Gastroesophageal sphincter (tissue), 4 donors: ENCODE results near the gene SPOP. TPM values are rescaled to one million over a fixed set of nuclear protein-coding genes. Genes with fewer than 3 reads are reported as not detected.

Source experiments
- ATAC-seq: fragments of 150-250 bp; one replicate; pipeline ENCODE4 v1.9.1; 2016; ENCODE audit warnings: mild to moderate bottlenecking, moderate library complexity
- H3K27ac ChIP-seq, 4 donors: fragments of 200-600 bp; sonication (generic) in 3 of 4; 1 replicate in 3 of 4; 2 replicates in 1 of 4; pipeline ENCODE4 v1.5.1; 2016 to 2019
- H3K27me3 ChIP-seq: fragments of 200-600 bp; sonication (generic); one replicate; pipeline ENCODE4 v1.5.1; 2019
- H3K36me3 ChIP-seq, 2 donors: fragments of 200-600 bp; sonication (generic); one replicate each; pipeline ENCODE4 v1.5.1; 2019; ENCODE audit warnings: control low read depth in 1 of 2
- H3K4me1 ChIP-seq, 3 donors: fragments of 200-600 bp; sonication (generic); 1 replicate in 2 of 3; 2 replicates in 1 of 3; pipeline ENCODE4 v1.5.1; 2016 to 2019; ENCODE audit warnings: control low read depth in 2 of 3
- H3K4me3 ChIP-seq, 2 donors: fragments of 200-600 bp; sonication (generic); one replicate each; pipeline ENCODE4 v1.5.1; 2019; ENCODE audit warnings: mild to moderate bottlenecking in 1 of 2, moderate library complexity in 1 of 2
- H3K9me3 ChIP-seq, 3 donors: fragments of 200-600 bp; sonication (generic); one replicate each; pipeline ENCODE4 v1.5.1; 2017 to 2019; ENCODE audit warnings: control low read depth in 2 of 3
- EP300 ChIP-seq: sonication (generic); formaldehyde crosslinking; IDR thresholded peaks from one replicate; pipeline ENCODE4 v1.6.1; 2017; ENCODE audit warnings: antibody characterized with exemption, mild to moderate bottlenecking
- POLR2A ChIP-seq, 2 donors: fragments of 450-650 bp; IDR thresholded peaks; one replicate each; pipeline ENCODE4 v1.6.1; 2017; ENCODE audit warnings: antibody characterized with exemption in 2 of 2, mild to moderate bottlenecking in 2 of 2, moderate library complexity in 1 of 2
- POLR2AphosphoS5 ChIP-seq: sonication (generic); formaldehyde crosslinking; IDR thresholded peaks from one replicate; pipeline ENCODE4 v1.6.1; 2017; ENCODE audit warnings: antibody characterized with exemption
- WGBS, 2 donors: methylation state at CpG; one replicate each; pipeline ENCODE4 v1.1.5; 2018; ENCODE audit warnings: low coverage in 1 of 2; 5-methylcytosine and 5-hydroxymethylcytosine counted together
- total RNA-seq, 4 donors: library from RNA; depleted of rRNA; stranded (reverse); fragments of >200 nt; gene quantifications; one replicate each; pipeline ENCODE4 v1.1.0, GENCODE V29; 2016
- TF ChIP-seq, protein P1 (sequence below), 4 experiments: fragments of 200-600 bp in 2 of 4; fragments of 450-650 bp in 2 of 4; sonication (generic) in 1 of 4; IDR thresholded peaks; one replicate each; pipeline ENCODE4 v1.5.1; 2017 to 2019; ENCODE audit warnings: antibody characterized with exemption in 4 of 4, mild to moderate bottlenecking in 2 of 4, moderate library complexity in 2 of 4

SPOP gene
- total RNA-seq, 4 donors from 2014 or later, result 159 to 268 (median 176) TPM

DNA sequence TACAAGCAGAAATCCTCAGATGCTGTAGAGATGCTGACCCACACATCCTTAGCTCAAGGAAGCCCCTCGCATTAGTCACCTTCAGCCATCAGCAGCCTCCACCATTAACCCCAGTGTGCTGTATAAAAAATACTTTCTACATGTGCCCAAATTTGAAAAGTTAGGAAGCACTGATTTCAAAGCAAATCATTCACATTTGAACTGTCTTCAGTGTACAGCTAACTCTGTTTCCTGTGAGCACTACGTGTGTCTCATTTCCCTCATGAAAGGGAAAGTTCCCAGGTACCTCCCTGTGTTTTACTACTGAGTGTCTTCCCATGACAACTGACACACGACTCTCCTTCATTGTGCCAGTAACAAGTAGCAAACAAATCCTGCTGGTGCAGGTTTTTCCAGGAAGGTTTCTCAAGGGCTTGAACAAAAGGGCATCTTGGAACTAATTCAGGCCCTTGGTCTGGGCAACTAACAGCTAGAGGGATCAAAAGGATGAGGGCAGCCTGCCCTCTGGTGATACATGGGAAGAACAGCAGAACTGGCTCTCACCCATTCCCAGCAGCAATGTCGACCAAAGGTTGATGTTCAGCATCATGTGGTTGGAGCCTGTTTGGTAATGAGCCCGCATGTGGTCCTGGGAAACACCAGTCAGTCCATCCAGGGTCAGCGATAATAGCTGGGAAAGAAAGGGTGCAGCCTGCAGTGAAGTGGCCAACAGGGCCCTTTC is 25.8 kb upstream of the SPOP start:
- no peak for ATAC-seq
- H3K36me3 ChIP-seq, result peaks cover 0 to 69% of the 10 kb centered on the region in 2 donors
- 45 to 100% methylated on average over 1 to 5 of the region's 6 CpGs for WGBS, 2 donors
- peaks cover 7 to 27% (median 10%) of the 10 kb centered on the region in 3 donors for H3K4me1 ChIP-seq
- H3K9me3 ChIP-seq, result no peaks in the 10 kb centered on the region
- no peaks in the 10 kb centered on the region for H3K27me3 ChIP-seq
- no peak overlapping the region for H3K4me3 ChIP-seq
- H3K27ac ChIP-seq, result peak overlapping the region in 1 of 4 donors; percentile 19
- TF ChIP-seq, protein P1, sequence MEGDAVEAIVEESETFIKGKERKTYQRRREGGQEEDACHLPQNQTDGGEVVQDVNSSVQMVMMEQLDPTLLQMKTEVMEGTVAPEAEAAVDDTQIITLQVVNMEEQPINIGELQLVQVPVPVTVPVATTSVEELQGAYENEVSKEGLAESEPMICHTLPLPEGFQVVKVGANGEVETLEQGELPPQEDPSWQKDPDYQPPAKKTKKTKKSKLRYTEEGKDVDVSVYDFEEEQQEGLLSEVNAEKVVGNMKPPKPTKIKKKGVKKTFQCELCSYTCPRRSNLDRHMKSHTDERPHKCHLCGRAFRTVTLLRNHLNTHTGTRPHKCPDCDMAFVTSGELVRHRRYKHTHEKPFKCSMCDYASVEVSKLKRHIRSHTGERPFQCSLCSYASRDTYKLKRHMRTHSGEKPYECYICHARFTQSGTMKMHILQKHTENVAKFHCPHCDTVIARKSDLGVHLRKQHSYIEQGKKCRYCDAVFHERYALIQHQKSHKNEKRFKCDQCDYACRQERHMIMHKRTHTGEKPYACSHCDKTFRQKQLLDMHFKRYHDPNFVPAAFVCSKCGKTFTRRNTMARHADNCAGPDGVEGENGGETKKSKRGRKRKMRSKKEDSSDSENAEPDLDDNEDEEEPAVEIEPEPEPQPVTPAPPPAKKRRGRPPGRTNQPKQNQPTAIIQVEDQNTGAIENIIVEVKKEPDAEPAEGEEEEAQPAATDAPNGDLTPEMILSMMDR (IDR thresholded peaks at IDR 0.05), result peak; percentile 8 to 50 (median 48)
- TF ChIP-seq POLR2AphosphoS5 (peak; percentile 10), POLR2A (IDR thresholded peaks at IDR 0.05) (no peak), EP300 (no peak)

DNA sequence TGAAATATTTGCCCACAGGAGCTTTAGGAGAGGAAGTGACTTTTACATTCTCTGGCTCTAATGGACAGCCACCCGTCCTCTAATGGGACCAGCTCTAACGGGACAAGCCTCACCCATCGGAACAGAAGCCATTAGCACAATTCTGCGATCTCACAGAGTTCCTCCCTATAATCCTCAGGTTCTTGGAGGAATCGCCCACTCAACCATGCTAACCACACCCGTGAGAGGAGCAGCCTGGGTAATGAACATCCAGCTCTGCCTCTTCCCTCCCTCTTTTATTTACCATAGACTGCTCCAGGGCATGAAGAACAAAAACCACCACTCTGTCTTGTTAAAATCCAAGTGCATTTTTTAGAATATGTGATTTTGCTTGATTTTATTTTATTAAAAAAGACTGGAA is 23.1 kb upstream of the SPOP start:
- peaks cover 0 to 65% of the 10 kb centered on the region in 2 donors for H3K36me3 ChIP-seq
- peaks cover 0 to 8% (median 0%) of the 10 kb centered on the region in 3 donors for H3K4me1 ChIP-seq
- H3K27me3 ChIP-seq, result no peaks in the 10 kb centered on the region
- TF ChIP-seq, protein P1 (IDR thresholded peaks at IDR 0.05), result no peak
- TF ChIP-seq EP300, result no peak
- no peak for TF ChIP-seq POLR2AphosphoS5
- no peak for TF ChIP-seq POLR2A (IDR thresholded peaks at IDR 0.05)
- no peak for ATAC-seq
- H3K4me3 ChIP-seq, result no peak overlapping the region
- H3K27ac ChIP-seq, result no peak overlapping the region
- no peaks in the 10 kb centered on the region for H3K9me3 ChIP-seq
- WGBS, 2 donors, result 76 to 80% methylated on average over 1 to 5 of the region's 6 CpGs

DNA sequence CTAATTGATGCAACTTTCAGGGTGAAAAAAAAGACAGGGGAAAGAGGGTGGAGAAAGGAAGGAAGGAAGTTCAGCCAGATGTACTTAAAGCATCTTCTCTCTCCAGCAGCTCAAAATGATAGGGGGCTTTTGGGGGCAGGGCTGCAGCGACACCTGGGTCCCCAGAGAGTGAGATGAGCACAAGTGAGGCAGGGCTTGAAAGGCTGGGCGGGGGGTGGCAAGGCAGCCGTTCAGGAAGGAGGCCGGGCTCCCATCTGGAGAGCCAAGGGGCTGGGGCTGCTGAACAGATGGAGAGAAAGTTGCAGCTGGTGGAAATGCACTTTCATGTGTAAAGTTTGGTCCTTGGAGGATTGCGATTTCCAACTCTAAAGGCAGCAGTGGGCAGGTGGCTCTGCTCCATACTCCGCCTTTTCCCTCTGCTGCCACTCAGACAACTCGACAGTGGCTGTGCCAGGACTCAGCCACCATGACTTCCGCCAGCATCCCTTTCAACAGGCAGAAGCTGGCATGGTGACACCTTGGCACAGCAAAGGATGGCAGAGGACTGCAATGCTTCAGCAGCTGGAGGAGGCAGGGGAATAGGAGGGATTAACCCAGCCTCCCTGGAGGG is 22.2 kb upstream of the SPOP start:
- H3K4me1 ChIP-seq, result peaks cover 0 to 14% (median 5%) of the 10 kb centered on the region in 3 donors
- H3K27ac ChIP-seq, result no peak overlapping the region
- ATAC-seq, result no peak
- no peaks in the 10 kb centered on the region for H3K9me3 ChIP-seq
- peaks cover 0 to 56% of the 10 kb centered on the region in 2 donors for H3K36me3 ChIP-seq
- 56 to 57% methylated on average over 1 to 6 of the region's 8 CpGs for WGBS, 2 donors
- H3K27me3 ChIP-seq, result no peaks in the 10 kb centered on the region
- TF ChIP-seq POLR2AphosphoS5 (no peak), POLR2A (IDR thresholded peaks at IDR 0.05) (no peak), EP300 (no peak)
- TF ChIP-seq, protein P1 (IDR thresholded peaks at IDR 0.05), result no peak
- no peak overlapping the region for H3K4me3 ChIP-seq

DNA sequence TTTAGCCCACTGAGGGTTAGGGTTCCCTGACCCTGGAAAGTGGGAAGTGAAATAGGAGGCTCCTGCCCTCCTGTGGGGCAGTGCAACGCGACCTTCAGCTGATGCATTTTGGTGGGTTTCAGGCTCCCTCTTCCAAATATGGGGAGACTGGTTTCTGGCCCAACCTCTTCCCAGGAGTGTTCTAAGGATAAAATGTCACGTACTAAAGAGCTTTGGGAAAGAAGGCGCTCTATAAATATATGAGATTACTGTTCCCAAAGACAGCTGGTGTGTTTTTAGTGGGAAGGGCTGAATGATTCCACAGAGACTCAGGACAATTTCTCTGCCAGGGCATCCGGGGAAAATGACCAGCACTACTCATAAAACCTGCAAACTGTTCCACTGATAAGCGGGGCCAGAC is 20.1 kb upstream of the SPOP start:
- H3K27ac ChIP-seq, result no peak overlapping the region
- ATAC-seq, result no peak
- H3K4me1 ChIP-seq, result peaks cover 0 to 12% (median 7%) of the 10 kb centered on the region in 3 donors
- no peaks in the 10 kb centered on the region for H3K9me3 ChIP-seq
- TF ChIP-seq, protein P1 (IDR thresholded peaks at IDR 0.05), result no peak
- no peak for TF ChIP-seq POLR2A (IDR thresholded peaks at IDR 0.05)
- no peak for TF ChIP-seq POLR2AphosphoS5
- no peak for TF ChIP-seq EP300
- H3K36me3 ChIP-seq, result peaks cover 0 to 36% of the 10 kb centered on the region in 2 donors
- H3K4me3 ChIP-seq, result no peak overlapping the region
- 13 to 34% methylated on average over 4 of the region's 6 CpGs for WGBS, 2 donors
- no peaks in the 10 kb centered on the region for H3K27me3 ChIP-seq
